HEK293T (cell line): ENCODE results near the gene EFNA5.

Experiments used
- BHLHE40 ChIP-seq: fragments of 450-650 bp; IDR thresholded peaks from 2 replicates; pipeline ENCODE4 v1.6.1; 2016; ENCODE audit warnings: mild to moderate bottlenecking, moderate library complexity, borderline replicate concordance
- FOXA1 ChIP-seq: fragments of 450-650 bp; IDR thresholded peaks from 2 replicates; pipeline ENCODE4 v1.6.1; 2016; ENCODE audit warnings: mild to moderate bottlenecking
- FOXK2 ChIP-seq: fragments of 450-650 bp; IDR thresholded peaks from 2 replicates; pipeline ENCODE4 v1.6.1; 2016; ENCODE audit warnings: mild to moderate bottlenecking
- FOXM1 ChIP-seq: fragments of 450-650 bp; IDR thresholded peaks from 2 replicates; pipeline ENCODE4 v1.6.1; 2017; ENCODE audit warnings: mild to moderate bottlenecking, borderline replicate concordance
- HDGF ChIP-seq: fragments of 450-650 bp; IDR thresholded peaks from 2 replicates; pipeline ENCODE4 v1.6.1; 2017; ENCODE audit warnings: antibody characterized with exemption, borderline replicate concordance
- L3MBTL2 ChIP-seq: fragments of 450-650 bp; conservative IDR thresholded peaks from 2 replicates; pipeline ENCODE4 v1.6.1; 2016; ENCODE audit warnings: mild to moderate bottlenecking
- NFRKB ChIP-seq: fragments of 450-650 bp; IDR thresholded peaks from 2 replicates; pipeline ENCODE4 v1.6.1; 2016; ENCODE audit warnings: mild to moderate bottlenecking, moderate library complexity
- SP1 ChIP-seq: fragments of 450-650 bp; IDR thresholded peaks from 2 replicates; pipeline ENCODE4 v1.6.1; 2017
- SUZ12 ChIP-seq: fragments of 450-650 bp; IDR thresholded peaks from 2 replicates; pipeline ENCODE4 v1.6.1; 2016; ENCODE audit warnings: mild to moderate bottlenecking
- TARDBP ChIP-seq: fragments of 450-650 bp; IDR thresholded peaks from 2 replicates; pipeline ENCODE4 v1.6.1; 2016
- ZNF384 ChIP-seq: fragments of 450-650 bp; IDR thresholded peaks from 2 replicates; pipeline ENCODE4 v1.6.1; 2016
- TF ChIP-seq, protein P1 (sequence below): fragments of 450-650 bp; IDR thresholded peaks from 2 replicates; pipeline ENCODE4 v1.6.1; 2016

- no peak for TF ChIP-seq SUZ12
- no peak for TF ChIP-seq L3MBTL2
- TF ChIP-seq, protein P1, sequence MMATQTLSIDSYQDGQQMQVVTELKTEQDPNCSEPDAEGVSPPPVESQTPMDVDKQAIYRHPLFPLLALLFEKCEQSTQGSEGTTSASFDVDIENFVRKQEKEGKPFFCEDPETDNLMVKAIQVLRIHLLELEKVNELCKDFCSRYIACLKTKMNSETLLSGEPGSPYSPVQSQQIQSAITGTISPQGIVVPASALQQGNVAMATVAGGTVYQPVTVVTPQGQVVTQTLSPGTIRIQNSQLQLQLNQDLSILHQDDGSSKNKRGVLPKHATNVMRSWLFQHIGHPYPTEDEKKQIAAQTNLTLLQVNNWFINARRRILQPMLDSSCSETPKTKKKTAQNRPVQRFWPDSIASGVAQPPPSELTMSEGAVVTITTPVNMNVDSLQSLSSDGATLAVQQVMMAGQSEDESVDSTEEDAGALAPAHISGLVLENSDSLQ, result no peak
- no peak for TF ChIP-seq FOXM1
- TF ChIP-seq SP1, result no peak
- no peak for TF ChIP-seq BHLHE40
- no peak for TF ChIP-seq NFRKB
- no peak for TF ChIP-seq FOXK2
- no peak for TF ChIP-seq HDGF
- TF ChIP-seq ZNF384, result no peak
- no peak for TF ChIP-seq TARDBP
- no peak for TF ChIP-seq FOXA1
Observed at GRCh38 chr5:107624235-107624634, 46.5 kb downstream of the EFNA5 start.
